Amniotic epithelial cell (primary cell): ENCODE measurements around the gene CSRNP3.

Experiments
- DNase-seq: peaks from one replicate; pipeline ENCODE4 v3.0.0-alpha.2; 2010; ENCODE audit warnings: low read depth

CSRNP3 gene

DNA sequence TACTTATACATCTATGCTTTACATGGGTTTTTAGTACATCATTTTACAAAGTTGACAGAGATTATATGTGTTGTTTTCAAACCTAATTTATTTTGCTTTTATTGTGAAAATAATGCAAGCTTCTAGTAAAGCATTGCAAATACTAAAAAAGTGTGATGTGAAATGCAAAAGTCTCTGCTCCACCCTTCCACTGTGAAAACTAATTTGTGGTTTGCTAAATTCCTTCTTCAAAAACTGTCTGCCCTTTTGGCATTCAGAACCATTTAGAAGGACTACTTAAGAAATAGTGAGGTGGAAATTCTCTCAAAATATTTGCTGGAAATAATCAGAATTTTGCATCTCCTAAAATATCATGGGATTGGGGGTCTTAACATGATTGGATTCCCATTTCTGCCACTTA is 78.4 kb downstream of the CSRNP3 start:
- DNase-seq, result no peak

GRCh38 chr2:165549619-165550018 is 80.1 kb downstream of the CSRNP3 start:
- DNase-seq, result no peak

GRCh38 chr2:165558832-165559231 is 89.3 kb downstream of the CSRNP3 start:
- peak; percentile 11 for DNase-seq

DNA sequence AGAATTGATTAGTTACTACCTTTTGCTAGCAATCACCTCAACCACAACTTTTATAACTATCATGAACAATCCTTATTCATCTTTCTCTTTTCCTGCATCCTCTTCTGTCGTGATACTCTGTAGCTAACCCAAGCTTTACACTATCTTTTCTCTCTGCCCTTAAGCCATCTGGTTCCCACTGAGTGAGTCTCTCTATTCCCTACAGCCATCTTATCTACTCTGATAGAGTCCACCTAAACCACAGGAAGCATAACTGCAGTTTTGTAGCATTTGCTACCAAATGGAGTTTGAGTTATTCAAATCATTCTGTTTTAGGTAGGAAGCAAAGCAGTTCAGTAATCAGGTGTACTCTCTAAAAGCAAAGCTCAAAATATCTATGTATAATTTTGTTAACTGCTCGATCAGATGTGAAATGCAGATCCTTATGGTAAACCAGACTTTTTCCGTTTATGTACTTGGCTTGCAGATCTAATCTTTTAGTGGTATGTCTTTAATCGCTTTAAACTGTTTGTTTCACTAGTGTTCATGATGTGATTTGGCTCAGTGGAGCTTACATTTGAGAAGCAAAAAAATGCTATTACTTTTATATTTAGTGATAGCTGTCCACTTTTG is 91.0 kb downstream of the CSRNP3 start:
- DNase-seq, result no peak

GRCh38 chr2:165561516-165561915 is 92.0 kb downstream of the CSRNP3 start:
- no peak for DNase-seq

GRCh38 chr2:165562233-165562632 is 92.7 kb downstream of the CSRNP3 start:
- DNase-seq, result no peak

- DNase-seq, result no peak
These were observed 94.1 kb downstream of the CSRNP3 start for GRCh38 chr2:165563468-165564225.

GRCh38 chr2:165566008-165566407 is 96.5 kb downstream of the CSRNP3 start:
- no peak for DNase-seq

DNA sequence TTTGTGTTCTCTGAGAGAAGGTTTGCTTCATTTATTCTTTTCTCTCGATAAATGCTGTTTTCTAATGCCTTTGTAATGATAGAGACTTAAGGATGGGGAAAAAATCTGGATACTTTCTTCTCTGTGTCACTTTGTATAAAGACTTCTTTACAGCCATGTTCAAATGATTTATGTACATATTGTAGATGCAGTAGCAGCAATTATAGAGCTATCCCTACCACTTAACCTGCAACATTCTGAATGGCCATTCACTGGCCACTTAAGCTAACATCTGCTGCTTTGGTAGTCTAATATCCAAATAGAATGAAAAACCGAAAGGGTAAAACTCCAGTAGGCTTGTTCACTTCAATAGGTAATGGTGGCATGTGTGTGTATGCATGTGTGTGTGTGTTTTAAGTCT is 97.8 kb downstream of the CSRNP3 start:
- DNase-seq, result no peak

DNA sequence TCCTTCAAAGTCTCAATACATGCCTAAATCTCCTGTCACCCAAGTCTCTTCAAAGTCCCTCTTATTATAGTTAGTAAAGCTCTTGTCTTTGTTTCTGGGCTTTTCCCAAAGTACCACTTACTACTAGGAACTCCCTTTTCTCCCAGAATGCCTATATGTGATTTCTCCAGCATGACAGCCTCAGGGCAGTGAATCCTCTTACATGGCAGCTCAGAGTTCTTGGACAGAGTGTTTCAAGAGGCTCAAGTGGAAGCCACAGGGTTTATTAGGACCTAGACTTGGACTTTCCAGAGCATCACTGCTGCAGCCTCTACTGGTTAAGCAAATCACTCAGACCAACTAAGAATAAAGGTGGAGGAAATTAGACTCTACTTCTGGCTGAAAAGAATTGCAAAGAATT is 98.9 kb downstream of the CSRNP3 start:
- DNase-seq, result no peak

DNA sequence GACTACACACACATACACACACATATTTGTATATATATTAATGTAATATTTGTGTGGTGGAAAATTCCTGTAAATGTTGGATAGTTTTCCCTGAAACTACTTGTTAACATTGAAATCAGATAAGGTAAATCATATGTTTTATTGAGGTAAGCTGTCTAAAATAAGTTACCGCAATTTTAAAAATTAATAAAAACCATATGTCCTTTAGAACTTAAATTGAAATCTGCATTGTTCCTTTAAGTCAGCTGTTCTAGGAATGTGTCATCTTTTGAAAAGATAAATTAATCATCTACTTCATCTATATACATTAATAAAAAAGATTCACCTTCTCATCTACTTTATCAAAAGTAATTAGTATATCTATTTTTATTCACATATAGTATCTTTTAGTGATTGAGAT is 102.0 kb downstream of the CSRNP3 start:
- no peak for DNase-seq

DNA sequence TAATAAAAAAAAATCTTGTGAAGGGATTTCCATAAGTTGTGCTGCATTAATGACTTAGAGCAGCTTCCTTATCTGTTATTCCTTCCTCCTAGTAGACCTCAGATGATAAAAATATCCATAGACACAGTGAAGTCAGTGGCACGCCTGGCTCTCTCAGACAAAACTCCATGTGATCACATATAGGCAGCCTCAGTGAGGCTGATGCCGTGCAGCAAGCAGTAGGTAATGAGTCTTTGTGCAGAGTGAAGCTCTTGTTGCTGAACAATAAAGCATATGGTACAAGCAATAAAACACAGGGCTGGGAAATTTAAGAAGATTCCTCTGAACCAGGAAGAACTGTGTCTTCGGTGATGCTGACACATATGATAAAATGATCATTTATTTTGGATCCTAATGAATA is 102.7 kb downstream of the CSRNP3 start:
- no peak for DNase-seq

DNA sequence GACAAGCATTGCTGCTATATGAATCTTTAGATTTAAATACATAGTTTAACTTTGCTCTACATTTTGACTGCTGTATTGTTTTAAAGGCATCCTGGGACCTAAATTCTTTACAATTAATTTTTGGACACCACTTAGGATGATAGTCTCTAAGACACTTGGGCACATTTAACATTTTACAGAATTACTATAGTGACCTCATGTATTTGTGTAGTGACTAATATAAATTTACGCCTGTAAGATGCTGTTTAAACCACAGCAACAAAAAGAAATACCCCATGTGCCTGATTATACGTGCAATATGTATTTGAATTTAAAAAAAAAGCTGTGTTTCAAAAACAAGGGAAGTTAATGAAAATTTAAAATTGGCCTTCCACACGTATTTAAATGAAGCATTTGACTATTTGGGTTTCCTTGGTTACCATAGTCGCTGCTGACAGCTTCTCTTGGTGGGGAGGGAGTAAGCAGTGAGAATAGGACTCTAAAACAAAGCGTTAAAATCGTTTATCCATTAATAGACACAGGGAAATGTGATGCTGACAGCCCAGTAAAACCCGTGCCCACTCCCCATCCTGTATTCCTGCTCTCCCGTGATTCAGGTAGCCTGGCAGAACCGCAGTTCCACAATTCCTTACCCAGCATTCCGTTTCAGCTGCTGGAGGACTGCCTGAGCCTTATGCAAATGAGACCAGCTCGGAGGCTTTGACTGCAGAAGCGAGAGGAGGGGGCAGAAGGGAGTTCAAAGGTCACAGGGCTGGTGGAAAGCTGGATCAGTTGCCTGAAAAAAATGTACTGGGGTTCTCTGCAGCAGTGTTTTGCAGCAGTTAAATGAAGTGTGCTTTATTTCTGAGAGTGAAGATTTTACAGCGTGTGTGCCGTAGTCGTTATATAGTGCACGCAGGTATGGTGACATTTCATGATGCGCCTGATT is 104.3 kb downstream of the CSRNP3 start:
- peak; percentile 34 for DNase-seq

GRCh38 chr2:165575044-165575615 is 105.6 kb downstream of the CSRNP3 start:
- no peak for DNase-seq

DNA sequence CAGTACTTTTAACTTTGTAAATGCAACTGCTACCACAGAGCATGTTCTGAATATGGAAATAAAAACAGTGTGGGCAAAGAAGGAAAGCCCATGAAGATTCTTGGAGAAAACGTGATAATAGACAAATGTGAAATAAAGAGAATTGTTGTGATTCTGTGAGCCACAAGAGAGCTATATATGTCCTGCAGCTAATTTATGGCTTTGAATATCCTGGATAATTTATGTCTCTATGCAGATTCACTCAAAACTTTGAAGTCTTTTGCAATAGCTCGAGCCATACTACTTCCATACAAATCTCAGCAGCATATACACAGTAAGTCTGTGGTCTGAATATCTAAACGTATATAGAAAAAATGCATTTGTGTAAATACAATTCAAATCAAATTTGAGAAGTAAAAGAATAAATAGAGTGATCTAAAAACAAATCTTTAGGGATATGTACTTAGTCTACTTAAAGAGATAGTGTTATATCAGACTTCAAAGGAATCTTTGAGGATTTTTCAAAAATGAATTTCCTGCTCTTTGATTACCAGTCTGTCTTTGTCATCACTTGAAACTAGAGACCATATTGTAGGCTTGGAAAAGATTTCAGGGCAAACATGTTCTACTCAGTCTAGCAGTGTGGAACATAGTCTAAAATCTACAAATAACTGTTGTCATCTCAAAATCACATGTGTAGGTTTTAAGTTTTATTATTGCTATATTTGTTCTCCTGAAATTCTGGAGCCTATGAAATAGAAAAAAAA is 107.1 kb downstream of the CSRNP3 start:
- peak; percentile 27 for DNase-seq

GRCh38 chr2:165582409-165582808 is 112.9 kb downstream of the CSRNP3 start:
- DNase-seq, result no peak

DNA sequence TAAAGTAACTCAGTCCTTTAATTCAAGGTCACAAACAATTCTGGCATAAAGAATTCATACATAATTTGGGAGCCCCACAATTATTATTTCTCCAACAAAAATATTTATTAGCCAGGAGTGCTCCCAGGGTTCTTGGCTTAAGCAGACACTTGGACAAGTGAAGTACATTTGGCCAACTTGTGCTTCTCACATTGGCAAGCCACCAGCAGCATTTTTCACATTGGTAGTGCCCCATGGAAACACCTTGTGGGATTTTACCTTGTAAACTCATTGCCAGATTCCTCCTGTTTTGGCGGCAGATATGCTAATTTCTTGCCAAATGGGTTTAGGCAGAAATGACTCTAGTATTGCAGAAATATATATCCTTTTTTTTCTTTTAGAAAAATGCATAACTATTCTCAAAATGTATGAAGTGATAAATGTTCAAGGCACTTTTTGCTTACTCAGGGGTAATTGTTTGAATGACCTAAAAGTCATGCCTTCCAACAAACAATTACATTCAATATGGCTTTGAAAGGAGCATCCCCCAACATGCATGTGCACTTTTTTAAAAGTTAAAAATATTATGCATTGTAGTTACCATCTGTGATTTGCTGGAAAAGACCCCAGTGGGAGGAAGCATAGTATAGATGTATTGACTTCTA is 113.5 kb downstream of the CSRNP3 start:
- no peak for DNase-seq

DNA sequence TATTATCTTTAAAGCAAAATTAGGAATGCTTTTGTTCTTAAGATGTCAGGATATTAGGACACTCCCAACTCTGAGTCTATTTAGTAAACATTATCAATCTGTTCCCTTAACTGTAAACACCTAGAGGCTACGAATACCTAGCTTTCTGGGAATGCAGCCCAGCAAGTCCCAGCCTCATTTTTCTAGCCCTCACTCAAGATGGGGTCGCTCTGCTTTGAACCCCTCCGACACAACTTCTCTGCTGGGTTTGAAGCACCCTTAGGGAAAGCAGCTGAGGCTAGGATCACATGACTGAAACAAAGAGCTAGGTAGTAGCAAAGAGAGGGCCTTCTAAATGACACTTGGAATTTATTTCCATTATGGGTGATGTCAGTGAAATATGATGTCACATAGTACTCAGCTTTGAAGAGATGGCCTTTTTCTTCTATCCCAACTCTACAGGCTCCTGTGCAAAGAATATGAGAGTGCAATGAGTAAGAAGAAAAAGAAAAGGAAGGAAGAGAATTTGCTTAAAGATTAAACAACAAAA is 114.7 kb downstream of the CSRNP3 start:
- DNase-seq, result no peak

- DNase-seq, result no peak
These were observed 116.5 kb downstream of the CSRNP3 start for GRCh38 chr2:165586019-165586418.

- DNase-seq, result no peak
These were observed 117.9 kb downstream of the CSRNP3 start for GRCh38 chr2:165587335-165587938.
